Upper lobe of left lung (tissue), 4 donors: Measurements from ENCODE around the gene SCN4B.

Experiments used
- CTCF ChIP-seq, 6 experiments: fragments of 450-650 bp in 4 of 6; fragments of 200-600 bp in 2 of 6; sonication (generic) in 2 of 6; IDR thresholded peaks; one replicate each; pipeline ENCODE4 v1.5.1; 2016 to 2019; ENCODE audit warnings: antibody characterized with exemption in 6 of 6
- EP300 ChIP-seq, 4 donors: sonication (generic); formaldehyde crosslinking; IDR thresholded peaks; one replicate each; pipeline ENCODE4 v1.5.1; 2017; ENCODE audit warnings: antibody characterized with exemption in 4 of 4, control low read depth in 2 of 4
- POLR2A ChIP-seq, 4 donors: fragments of 450-650 bp; IDR thresholded peaks; one replicate each; pipeline ENCODE4 v1.5.1; 2016 to 2017; ENCODE audit warnings: antibody characterized with exemption in 4 of 4, mild to moderate bottlenecking in 2 of 4
- POLR2AphosphoS5 ChIP-seq, 2 donors: sonication (generic); formaldehyde crosslinking; IDR thresholded peaks; one replicate each; pipeline ENCODE4 v1.5.1; 2017; ENCODE audit warnings: antibody characterized with exemption in 2 of 2

GRCh38 chr11:118120793-118121192 is 31.8 kb downstream of the SCN4B start:
- TF ChIP-seq EP300 (IDR thresholded peaks at IDR 0.05): no peak
- no peak for TF ChIP-seq POLR2AphosphoS5 (IDR thresholded peaks at IDR 0.05)
- no peak for TF ChIP-seq CTCF (IDR thresholded peaks at IDR 0.05)
- TF ChIP-seq POLR2A (IDR thresholded peaks at IDR 0.05): no peak
